Right cardiac atrium (tissue), 5 donors: ENCODE measurements around the gene KRT76. TPM values are rescaled to one million over a fixed set of nuclear protein-coding genes. Genes with fewer than 3 reads are reported as not detected.
"Not testable (repeated sequence)": the region's sequence is repeated elsewhere in the genome, so short reads cannot be mapped to it uniquely, and the experiment has no call there.

ENCODE experiments used
- ATAC-seq, 2 donors: fragments of 200-7000 bp; cut with Tn5 transposase; one replicate each; pipeline versions ENCODE4 v1.8.0 to v1.9.1; 2020; ENCODE audit warnings: moderate library complexity in 2 of 2, mild to moderate bottlenecking in 1 of 2
- DNase-seq, 3 donors: peaks; one replicate each; pipeline ENCODE4 v3.0.0-alpha.2; 2020
- H3K27ac ChIP-seq: one replicate; pipeline ENCODE4 v1.5.1; 2013; ENCODE audit warnings: mild to moderate bottlenecking, low read length, control low read depth, moderate library complexity
- H3K27me3 ChIP-seq: one replicate; pipeline ENCODE4 v1.6.1; 2013; ENCODE audit not compliant: control insufficient read depth, insufficient read depth
- H3K4me1 ChIP-seq: one replicate; pipeline ENCODE4 v1.6.1; 2013; ENCODE audit warnings: low read length; ENCODE audit not compliant: control insufficient read depth, insufficient read depth
- H3K4me3 ChIP-seq: one replicate; pipeline ENCODE4 v1.5.1; 2013; ENCODE audit warnings: low read length, control low read depth
- H3K9me3 ChIP-seq: one replicate; pipeline ENCODE4 v1.6.1; 2013; ENCODE audit warnings: low read length; ENCODE audit not compliant: control insufficient read depth
- WGBS: extraction: QIAGEN DNeasy Blood & Tissue Kit; methylation state at CpG from one replicate; pipeline ENCODE4 v1.1.7; 2013; 5-methylcytosine and 5-hydroxymethylcytosine counted together
- intact Hi-C, 4 donors: fragments of 100-400 bp; cut with DNase I; formaldehyde crosslinking; loops; one replicate each; pipeline versions ENCODE4 v1.11.0 to v1.14.0; 2022 to 2023
- polyA plus RNA-seq: library from polyadenylated mRNA; stranded (reverse); fragments of 200-250 nt; gene quantifications from one replicate; pipeline ENCODE4 v1.2.3, GENCODE V29; 2013
- total RNA-seq, 4 donors: library from RNA; stranded (reverse); fragmentation: NEBNext Ultra II Directional; extraction: Animal tissue kit (Norgen Biotek cat#: 25700); gene quantifications; one replicate each; pipeline ENCODE4 v1.2.1, GENCODE V29; 2021
- donor health status: healthy with polysubstance abuse.
- donor health status: DM: no; HTN: yes; CAD: no.
- donor health status: DM: no; HTN: no; CAD: no.
- donor health status: DM: no; HTN: yes; CAD: no; lungs with severe emphysema.
- donor health status: DM: yes; HTN: yes; CAD: no.

KRT76 gene
- total and polyA plus RNA-seq, 5 donors = not detected

DNA sequence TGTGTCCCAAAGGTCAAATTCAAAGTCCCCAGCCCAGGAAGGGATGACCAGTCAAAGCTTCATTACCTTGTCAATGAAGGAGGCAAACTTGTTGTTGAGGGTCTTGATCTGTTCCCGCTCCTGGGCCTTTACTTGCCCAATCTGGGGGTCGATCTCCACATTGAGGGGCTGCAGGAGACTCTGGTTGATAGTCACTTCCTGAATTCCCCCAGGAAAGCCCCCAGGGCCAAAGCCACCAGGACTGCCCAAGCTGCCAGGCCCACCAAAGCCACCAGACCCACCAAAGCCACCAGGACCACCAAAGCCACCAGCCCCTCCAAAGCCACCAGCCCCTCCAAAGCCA is 18.2 kb upstream of the KRT76 start:
- DNase-seq, H3K9me3 ChIP-seq, H3K27me3 ChIP-seq, ATAC-seq, H3K4me1 ChIP-seq, H3K4me3 ChIP-seq, intact Hi-C loops, H3K27ac ChIP-seq: not testable (repeated sequence)
- WGBS = 85% methylated on average over 2 of the region's 2 CpGs

DNA sequence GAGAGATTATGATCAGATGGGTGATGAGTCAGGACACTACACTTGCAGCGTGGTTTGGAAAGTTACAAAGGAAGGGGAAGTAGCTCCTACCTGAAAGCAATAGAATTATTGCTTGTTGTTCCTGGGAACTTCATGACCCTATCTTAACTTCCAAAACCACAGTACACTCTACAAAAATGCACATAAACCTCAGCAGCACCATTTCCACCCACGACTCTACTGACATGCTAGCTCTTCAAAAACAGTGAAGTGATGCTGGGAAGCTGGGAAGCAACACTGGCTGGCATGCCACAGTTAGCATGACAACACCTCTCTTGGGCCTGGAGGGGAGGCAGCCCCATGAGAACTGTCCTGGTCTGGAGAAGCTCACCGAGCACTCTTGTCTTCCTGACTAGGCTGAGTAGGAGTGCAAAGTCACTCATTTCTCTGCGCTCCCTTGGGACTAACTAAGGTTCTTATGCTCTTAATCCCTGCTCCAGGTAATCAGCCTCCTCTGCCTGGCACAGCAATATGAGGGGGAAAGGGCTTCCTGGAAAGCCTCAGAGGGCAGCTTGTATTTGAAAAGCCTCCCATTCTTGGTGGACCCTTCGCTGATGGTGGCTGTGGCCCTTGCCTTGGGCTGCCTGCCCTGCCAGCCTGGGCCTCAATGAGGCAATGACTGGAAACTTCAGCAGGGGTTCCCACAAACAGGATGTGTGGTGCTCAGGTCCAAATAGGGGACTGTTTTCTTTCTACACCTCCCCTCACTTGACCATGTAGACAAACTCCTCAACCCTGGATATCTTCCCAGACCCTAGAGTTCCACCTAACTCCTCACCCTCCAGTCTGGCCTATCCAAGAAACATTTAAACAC is 17.6 kb upstream of the KRT76 start:
- no peak for ATAC-seq
- H3K27ac ChIP-seq = no peak overlapping the region
- no peak for DNase-seq
- H3K27me3 ChIP-seq = no peaks in the 10 kb centered on the region
- no peak overlapping the region for H3K4me3 ChIP-seq
- H3K9me3 ChIP-seq = no peaks in the 10 kb centered on the region
- 78% methylated on average over 5 of the region's 5 CpGs for WGBS
- no peaks in the 10 kb centered on the region for H3K4me1 ChIP-seq
- intact Hi-C loops = no loop called here

DNA sequence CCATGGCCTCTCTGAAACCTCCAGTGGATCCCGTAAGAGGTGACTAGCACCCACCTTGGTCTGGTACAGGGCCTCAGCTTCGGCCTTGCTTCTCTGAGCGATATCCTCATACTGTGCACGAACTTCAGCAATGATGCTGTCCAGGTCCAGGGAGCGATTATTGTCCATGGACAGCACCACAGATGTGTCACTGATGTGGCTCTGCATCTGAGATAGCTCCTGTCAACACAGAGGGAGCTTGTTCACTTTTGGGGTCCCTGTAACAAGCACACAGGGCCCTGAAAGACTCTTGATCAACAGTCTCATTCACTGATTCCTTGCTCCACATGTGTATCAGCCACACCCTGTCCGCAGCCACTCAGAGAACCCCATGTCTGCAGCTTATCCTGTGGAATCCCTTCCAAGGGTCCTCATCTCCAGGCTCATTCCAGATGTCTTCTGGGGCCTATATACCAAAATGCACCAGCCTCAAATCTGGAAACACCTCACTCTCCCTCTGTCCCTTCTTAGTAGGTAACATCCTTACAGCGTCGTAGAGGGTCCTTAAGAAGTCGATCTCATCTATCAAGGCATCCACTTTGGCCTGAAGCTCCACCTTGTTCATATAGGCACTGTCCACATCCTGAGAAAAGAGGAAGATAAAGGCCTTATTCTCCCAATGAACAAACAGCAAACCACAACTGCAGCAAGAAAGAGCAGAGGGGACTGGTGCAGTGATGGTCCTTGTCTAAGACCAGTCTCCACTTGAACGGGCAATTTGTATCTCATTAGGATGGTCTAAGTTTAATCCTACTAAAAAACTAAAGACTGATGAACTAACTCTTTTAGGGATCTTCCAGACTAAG is 15.3 kb upstream of the KRT76 start:
- intact Hi-C loops = no loop called here
- Histone ChIP-seq H3K27me3 (no peaks in the 10 kb centered on the region), H3K27ac (no peak overlapping the region), H3K4me3 (no peak overlapping the region), H3K9me3 (no peaks in the 10 kb centered on the region), H3K4me1 (no peaks in the 10 kb centered on the region)
- no peak for DNase-seq
- 76% methylated on average over 10 of the region's 10 CpGs for WGBS
- no peak for ATAC-seq

DNA sequence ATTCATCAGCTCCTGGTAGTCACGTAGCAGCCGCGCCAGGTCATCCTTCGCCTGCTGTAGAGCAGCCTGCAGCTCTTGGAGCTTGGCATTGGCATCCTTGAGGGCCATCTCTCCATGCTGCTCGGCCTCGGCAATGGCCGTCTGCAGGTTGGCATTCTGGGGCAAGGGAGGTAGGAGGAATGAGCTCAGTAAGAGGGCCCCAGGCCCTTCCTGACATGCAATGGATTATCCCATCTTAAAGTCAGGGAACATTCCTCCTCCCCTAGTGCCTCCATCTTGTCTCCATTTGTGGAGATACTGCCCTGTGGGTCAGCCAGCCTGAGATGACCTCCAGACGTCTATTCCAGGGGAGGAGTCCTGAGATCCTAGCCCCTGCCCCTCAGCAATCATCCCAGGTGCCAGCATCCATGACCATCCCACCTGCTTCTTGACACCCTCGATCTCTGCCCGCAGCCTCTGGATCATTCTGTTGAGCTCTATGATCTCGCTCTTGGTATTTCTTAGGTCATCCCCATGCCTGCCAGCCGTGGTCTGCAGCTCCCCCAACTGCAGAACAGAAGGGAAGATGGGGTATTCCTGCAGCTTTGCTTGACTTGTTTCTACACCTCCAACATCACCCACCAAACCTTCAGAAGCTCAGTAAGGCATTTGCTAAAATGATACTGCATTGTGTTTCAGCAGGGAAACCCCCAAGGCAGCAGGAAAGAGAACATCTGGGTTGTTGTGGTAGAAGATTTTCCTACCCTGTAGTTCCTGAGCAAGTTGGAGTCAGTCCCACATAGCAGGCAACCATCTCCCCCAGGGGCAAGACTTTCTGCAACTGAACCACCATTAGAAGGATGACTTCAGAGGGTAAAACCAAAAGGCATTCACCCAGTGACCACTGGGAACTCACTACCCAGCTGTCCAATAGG is 14.4 kb upstream of the KRT76 start:
- DNase-seq (no peak), ATAC-seq (no peak)
- H3K4me3 ChIP-seq = no peak overlapping the region
- no peaks in the 10 kb centered on the region for H3K9me3 ChIP-seq
- H3K4me1 ChIP-seq = no peaks in the 10 kb centered on the region
- 89% methylated on average over 12 of the region's 12 CpGs for WGBS
- H3K27ac ChIP-seq = no peak overlapping the region
- intact Hi-C loops = no loop called here
- H3K27me3 ChIP-seq = no peaks in the 10 kb centered on the region

DNA sequence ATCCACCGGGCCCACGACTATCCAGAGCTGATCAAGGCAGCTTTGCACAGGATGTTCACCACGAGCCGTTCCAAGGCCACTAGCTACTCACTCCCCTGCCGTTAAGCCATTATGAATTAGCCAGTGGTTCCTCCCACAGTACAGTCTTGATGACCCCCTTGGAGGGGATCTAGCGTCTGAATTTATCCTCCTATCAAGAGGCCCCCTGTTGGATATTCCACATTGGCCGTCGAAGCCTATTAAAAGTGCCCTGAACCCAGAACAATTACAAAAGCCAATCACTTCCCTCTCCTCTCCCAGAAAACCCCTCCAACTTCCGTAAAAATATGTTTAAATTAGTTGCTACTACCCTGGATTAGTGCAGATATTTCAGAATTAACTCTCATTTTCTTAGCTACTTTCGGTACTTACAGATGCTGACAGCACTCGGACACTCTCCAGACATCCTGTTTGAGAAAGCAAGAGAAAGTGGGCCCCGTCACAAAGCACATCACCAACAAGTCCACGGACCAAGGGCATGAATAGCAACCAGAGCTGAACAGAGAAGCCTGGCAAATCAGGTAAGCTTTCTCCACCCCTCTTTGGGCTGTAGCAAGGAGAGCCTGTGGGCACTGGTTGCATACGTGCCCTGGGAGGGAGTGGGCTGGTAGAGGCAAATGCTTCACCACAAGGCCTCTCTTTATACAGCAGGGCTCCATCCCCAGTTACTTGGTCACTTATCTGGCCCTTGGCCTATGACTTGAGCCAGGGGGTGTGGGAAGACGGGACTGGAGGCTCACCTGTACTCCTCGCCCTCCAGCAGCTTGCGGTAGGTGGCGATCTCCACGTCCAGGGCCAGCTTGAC is 13.5 kb upstream of the KRT76 start:
- H3K27me3 ChIP-seq = no peaks in the 10 kb centered on the region
- no peak overlapping the region for H3K4me3 ChIP-seq
- 57% methylated on average over 19 of the region's 19 CpGs for WGBS
- H3K27ac ChIP-seq = no peak overlapping the region
- H3K4me1 ChIP-seq = no peaks in the 10 kb centered on the region
- no peaks in the 10 kb centered on the region for H3K9me3 ChIP-seq
- DNase-seq (no peak), ATAC-seq (peak in 1 of 2 donors; percentile 21)
- intact Hi-C loops = no loop called here

DNA sequence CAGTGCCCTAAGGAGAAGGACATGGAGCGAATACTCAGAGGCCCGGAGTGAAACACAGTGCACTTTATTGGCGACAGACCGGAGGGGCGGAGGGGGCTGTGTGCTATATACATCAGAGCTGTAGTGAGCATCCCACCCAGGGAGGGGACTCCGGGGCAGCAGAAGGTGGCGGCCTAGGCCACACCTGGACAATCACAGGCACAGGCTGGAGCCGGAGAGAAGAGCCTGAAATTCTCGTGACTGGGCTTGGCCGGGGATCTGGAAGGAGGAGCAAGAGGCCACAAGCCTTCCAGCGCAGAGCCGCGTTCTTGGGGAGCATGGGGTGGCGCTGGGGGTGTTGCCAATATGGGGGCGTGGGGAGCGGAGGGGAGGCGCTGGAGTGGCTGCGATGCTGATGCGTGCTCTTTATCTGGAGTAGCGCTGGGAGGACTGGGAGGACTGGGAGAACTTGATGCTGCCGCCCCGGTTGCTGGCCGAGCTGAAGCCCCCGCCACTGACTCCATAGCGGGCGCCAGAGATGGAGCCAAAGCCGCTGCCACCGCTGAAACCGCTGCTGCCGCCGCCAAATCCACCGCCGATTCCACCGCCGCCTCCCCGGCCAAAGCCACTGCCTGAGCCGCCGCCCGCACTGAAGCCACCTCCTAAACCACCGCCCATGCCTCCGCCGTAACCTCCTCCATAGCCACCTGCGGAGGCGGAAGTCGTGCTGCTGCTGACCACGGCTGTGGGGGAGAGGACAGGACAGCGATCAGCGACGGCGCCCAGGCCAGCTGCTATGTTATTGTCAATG is 12.7 kb upstream of the KRT76 start:
- H3K4me3 ChIP-seq = no peak overlapping the region
- no peak overlapping the region for H3K27ac ChIP-seq
- H3K27me3 ChIP-seq = no peaks in the 10 kb centered on the region
- intact Hi-C loops = no loop called here
- DNase-seq (no peak), ATAC-seq (peak in 1 of 2 donors; percentile 39)
- H3K4me1 ChIP-seq = no peaks in the 10 kb centered on the region
- 21% methylated on average over 50 of the region's 50 CpGs for WGBS
- no peaks in the 10 kb centered on the region for H3K9me3 ChIP-seq

DNA sequence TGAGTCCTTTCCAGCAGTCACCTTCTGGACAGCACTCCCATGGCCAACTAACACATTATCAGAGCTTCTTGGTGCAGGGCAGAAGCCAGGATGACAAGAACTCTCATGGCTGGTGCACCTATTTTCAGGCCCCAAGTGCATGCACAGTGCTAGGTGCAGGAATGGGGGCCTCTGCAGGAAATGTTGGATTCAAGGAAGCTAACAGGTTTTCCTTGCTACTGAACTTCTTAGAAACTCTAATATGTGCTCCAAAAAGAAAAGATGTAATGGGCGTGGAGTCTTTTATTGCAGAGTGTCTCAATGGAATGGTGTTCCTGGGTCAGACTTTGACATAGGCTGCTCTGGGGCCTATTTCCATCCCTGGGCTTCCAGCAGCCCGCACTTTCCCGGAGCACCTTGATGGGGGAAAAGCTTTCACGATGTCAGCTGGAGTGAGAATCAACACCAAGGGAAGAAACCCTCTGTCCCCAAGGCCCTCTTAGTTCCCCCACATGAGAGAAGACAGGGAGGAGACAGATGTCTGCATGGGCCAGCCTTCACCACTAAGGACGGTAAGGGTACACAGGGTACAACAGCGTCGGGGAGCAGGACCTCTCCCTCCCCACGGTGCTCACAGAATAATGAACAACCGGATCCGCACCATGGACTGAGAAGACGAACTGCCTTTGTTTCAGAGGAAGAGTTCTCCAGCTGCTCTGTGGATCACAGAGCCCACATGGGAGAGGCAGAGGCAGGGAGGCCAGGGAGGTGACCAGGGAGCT is 11.9 kb upstream of the KRT76 start:
- ATAC-seq = no peak
- DNase-seq = no peak
- Histone ChIP-seq H3K27ac (no peak overlapping the region), H3K9me3 (no peaks in the 10 kb centered on the region), H3K27me3 (no peaks in the 10 kb centered on the region), H3K4me3 (no peak overlapping the region), H3K4me1 (no peaks in the 10 kb centered on the region)
- intact Hi-C loops = no loop called here
- 93% methylated on average over 11 of the region's 11 CpGs for WGBS

DNA sequence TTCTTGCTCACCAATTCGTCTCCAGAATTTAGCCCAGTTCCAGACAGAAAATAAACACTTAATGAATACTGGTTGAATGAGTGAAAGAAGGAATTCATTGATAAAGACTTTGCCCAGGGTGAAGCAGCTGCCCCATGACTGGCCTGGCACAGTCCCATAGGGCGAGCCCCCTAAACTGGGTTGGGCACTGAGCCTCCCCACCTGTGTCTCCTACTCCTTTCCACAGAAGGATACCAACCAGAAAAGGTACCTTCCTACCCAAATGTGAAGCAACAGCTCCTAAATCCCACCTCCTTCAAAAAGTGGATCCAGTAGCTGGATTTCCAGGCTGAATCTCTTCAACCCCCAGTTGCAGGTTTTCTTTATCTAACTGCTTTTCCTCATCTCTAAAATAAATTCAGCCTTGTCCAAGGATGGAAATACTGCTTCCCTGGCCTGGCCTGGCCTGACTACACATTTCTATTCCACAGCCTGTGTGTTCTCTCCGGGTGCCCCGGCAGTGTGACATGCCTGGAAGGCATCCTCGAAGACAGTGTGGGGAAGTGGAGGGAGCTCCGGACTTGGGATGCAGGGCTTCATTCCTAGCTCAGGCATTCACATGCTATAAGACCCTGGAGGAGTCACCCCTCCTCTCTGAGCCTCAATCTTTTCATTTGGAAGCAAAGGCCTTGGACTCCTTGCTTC is 11.2 kb upstream of the KRT76 start:
- DNase-seq = no peak
- Histone ChIP-seq H3K4me3 (no peak overlapping the region), H3K27me3 (no peaks in the 10 kb centered on the region), H3K4me1 (no peaks in the 10 kb centered on the region), H3K27ac (no peak overlapping the region), H3K9me3 (no peaks in the 10 kb centered on the region)
- intact Hi-C loops = no loop called here
- ATAC-seq = no peak
- WGBS = 80% methylated on average over 6 of the region's 6 CpGs
